ENCODE results near the gene IPO13. TPM values are rescaled to one million over a fixed set of nuclear protein-coding genes. Genes with fewer than 3 reads are reported as not detected.

IPO13 gene
- total RNA-seq, 1 donor from 2014 or later: 53.2 TPM

GRCh38 chr1:43973981-43974442 lies 27.3 kb downstream of the IPO13 start:
- peaks cover 16% of the 10 kb centered on the region for H3K27me3 Mint-ChIP-seq (ENCODE audit: unreplicated experiment)
- H3K9me3 Mint-ChIP-seq (ENCODE audit: unreplicated experiment): peaks cover 13% of the 10 kb centered on the region
- peaks cover 9% of the 10 kb centered on the region for H3K36me3 Mint-ChIP-seq (ENCODE audit: unreplicated experiment)
- TF ChIP-seq CTCF (IDR thresholded peaks at IDR 0.05; ENCODE audit: partially characterized antibody, unreplicated experiment): no peak
- no peak for DNase-seq
- H3K27ac Mint-ChIP-seq (ENCODE audit: unreplicated experiment): peak overlapping the region; percentile 97
- H3K4me1 Mint-ChIP-seq (ENCODE audit: low read depth, unreplicated experiment): peaks cover 18% of the 10 kb centered on the region
- H3K4me3 Mint-ChIP-seq (ENCODE audit: unreplicated experiment): peak overlapping the region; percentile 88

- TF ChIP-seq CTCF (IDR thresholded peaks at IDR 0.05; ENCODE audit: partially characterized antibody, unreplicated experiment): peak; percentile 26
Measured at GRCh38 chr1:43974443-43975248, 27.9 kb downstream of the IPO13 start, which contains the start of gene ATP6V0B. Gene ATP6V0B, plus strand, starts transcription at chr1:43974960. Its CDS starts 81 bp downstream, at chr1:43975041.

DNA sequence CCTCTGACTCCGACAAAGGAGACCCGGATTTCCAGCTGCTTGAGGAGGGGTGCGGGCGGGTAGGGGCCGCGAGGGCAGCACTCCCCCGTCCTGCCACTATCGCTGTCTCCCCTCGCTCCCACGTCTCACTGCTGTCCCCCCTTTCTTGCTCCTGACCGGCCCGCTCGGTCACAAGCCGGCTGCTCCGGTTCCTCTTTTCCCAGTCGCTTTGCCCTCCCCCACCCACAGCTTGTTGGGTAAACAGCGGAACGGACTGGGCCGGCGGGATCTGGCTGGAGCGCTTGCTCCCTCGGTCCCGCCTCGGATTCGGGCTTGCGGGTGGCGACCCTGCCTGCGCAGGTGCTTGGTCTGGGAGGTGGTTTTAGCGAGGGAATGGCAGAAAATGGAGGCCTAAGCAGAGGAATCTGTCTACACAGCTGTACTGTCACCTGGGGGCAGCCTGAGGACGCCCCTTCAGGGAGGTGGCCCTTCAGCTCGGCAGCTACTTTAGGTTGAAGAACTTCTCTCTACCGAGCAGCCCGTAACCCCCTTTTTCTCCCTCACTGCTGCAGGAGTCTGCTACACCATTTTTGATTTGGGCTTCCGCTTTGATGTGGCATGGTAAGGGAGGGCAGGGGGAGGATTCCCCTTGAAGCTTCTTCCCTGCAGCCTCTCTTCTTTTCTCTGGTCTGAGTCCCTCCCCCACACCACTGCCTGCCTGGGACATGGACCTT lies 28.7 kb downstream of the IPO13 start:
- DNase-seq: no peak
- Mint-ChIP-seq H3K4me3 (ENCODE audit: unreplicated experiment) (peak overlapping the region; percentile 90), H3K27me3 (ENCODE audit: unreplicated experiment) (peaks cover 17% of the 10 kb centered on the region), H3K27ac (ENCODE audit: unreplicated experiment) (peak overlapping the region; percentile 55), H3K4me1 (ENCODE audit: low read depth, unreplicated experiment) (peaks cover 20% of the 10 kb centered on the region), H3K9me3 (ENCODE audit: unreplicated experiment) (peaks cover 14% of the 10 kb centered on the region), H3K36me3 (ENCODE audit: unreplicated experiment) (peaks cover 9% of the 10 kb centered on the region)
- no peak for TF ChIP-seq CTCF (IDR thresholded peaks at IDR 0.05; ENCODE audit: partially characterized antibody, unreplicated experiment)

More at GRCh38 chr1:43974443-43975248, 27.9 kb downstream of the IPO13 start, which contains the start of gene ATP6V0B:
- H3K27ac Mint-ChIP-seq (ENCODE audit: unreplicated experiment): peak within 1 kb of the TSS; percentile 97
- H3K9me3 Mint-ChIP-seq (ENCODE audit: unreplicated experiment): peaks cover 13% of the 10 kb centered on the region
- peaks cover 9% of the 10 kb centered on the region for H3K36me3 Mint-ChIP-seq (ENCODE audit: unreplicated experiment)
- peaks cover 18% of the 10 kb centered on the region for H3K4me1 Mint-ChIP-seq (ENCODE audit: low read depth, unreplicated experiment)
- H3K27me3 Mint-ChIP-seq (ENCODE audit: unreplicated experiment): peaks cover 14% of the 10 kb centered on the region
- H3K4me3 Mint-ChIP-seq (ENCODE audit: unreplicated experiment): peak within 1 kb of the TSS; percentile 90
- peak; percentile 97 for DNase-seq

DNA sequence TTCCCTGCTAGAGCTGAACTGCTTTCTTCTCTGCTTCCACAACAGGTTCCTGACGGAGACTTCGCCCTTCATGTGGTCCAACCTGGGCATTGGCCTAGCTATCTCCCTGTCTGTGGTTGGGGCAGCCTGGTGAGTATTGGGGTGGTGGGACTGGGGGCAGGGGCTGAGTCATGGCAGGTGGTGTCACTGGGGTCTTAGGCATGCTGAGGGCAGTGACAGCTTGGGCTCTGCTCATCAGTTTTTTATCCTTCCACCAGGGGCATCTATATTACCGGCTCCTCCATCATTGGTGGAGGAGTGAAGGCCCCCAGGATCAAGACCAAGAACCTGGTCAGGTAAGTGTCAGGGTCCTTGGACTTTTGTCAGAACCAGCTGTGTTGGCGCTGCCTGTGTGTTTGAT lies 29.3 kb downstream of the IPO13 start:
- peak; percentile 29 for TF ChIP-seq CTCF (IDR thresholded peaks at IDR 0.05; ENCODE audit: partially characterized antibody, unreplicated experiment)
- H3K4me3 Mint-ChIP-seq (ENCODE audit: unreplicated experiment): peak overlapping the region; percentile 90
- no peak for DNase-seq
- H3K9me3 Mint-ChIP-seq (ENCODE audit: unreplicated experiment): peaks cover 14% of the 10 kb centered on the region
- H3K27me3 Mint-ChIP-seq (ENCODE audit: unreplicated experiment): peaks cover 16% of the 10 kb centered on the region
- peak overlapping the region; percentile 55 for H3K27ac Mint-ChIP-seq (ENCODE audit: unreplicated experiment)
- H3K4me1 Mint-ChIP-seq (ENCODE audit: low read depth, unreplicated experiment): peaks cover 21% of the 10 kb centered on the region
- peaks cover 9% of the 10 kb centered on the region for H3K36me3 Mint-ChIP-seq (ENCODE audit: unreplicated experiment)
